Measurements from ENCODE around the gene CYP2J2.
"Not testable (repeated sequence)": the region's sequence is repeated elsewhere in the genome, so short reads cannot be mapped to it uniquely, and the experiment has no call there.

Gene CYP2J2

GRCh38 chr1:59871746-59872145 lies 54.8 kb downstream of the CYP2J2 start:
- no peaks in the 10 kb centered on the region for H3K36me3 Mint-ChIP-seq (ENCODE audit: low read depth)
- H3K4me1 Mint-ChIP-seq (ENCODE audit: low read depth) = no peaks in the 10 kb centered on the region
- H3K4me3 Mint-ChIP-seq = no peak overlapping the region
- no peaks in the 10 kb centered on the region for H3K9me3 Mint-ChIP-seq
- no peak overlapping the region for H3K27ac Mint-ChIP-seq
- no peak for DNase-seq (ENCODE audit: low spot score)
- no peaks in the 10 kb centered on the region for H3K27me3 Mint-ChIP-seq (ENCODE audit: low read depth)

- no peaks in the 10 kb centered on the region for H3K9me3 Mint-ChIP-seq
- H3K27ac Mint-ChIP-seq = no peak overlapping the region
- DNase-seq (ENCODE audit: low spot score) = no peak
- H3K4me1 Mint-ChIP-seq (ENCODE audit: low read depth) = no peaks in the 10 kb centered on the region
- H3K36me3 Mint-ChIP-seq (ENCODE audit: low read depth) = no peaks in the 10 kb centered on the region
- no peaks in the 10 kb centered on the region for H3K27me3 Mint-ChIP-seq (ENCODE audit: low read depth)
- H3K4me3 Mint-ChIP-seq = no peak overlapping the region
Observed at GRCh38 chr1:59866462-59866861, 60.1 kb downstream of the CYP2J2 start.

- no peak overlapping the region for H3K4me3 Mint-ChIP-seq
- peaks cover 3% of the 10 kb centered on the region for H3K9me3 Mint-ChIP-seq
- no peak for DNase-seq (ENCODE audit: low spot score)
- no peaks in the 10 kb centered on the region for H3K4me1 Mint-ChIP-seq (ENCODE audit: low read depth)
- H3K27me3 Mint-ChIP-seq (ENCODE audit: low read depth) = no peaks in the 10 kb centered on the region
- H3K27ac Mint-ChIP-seq = no peak overlapping the region
- H3K36me3 Mint-ChIP-seq (ENCODE audit: low read depth) = no peaks in the 10 kb centered on the region
Observed at GRCh38 chr1:59857679-59858354, 68.8 kb downstream of the CYP2J2 start.

- H3K36me3 Mint-ChIP-seq (ENCODE audit: low read depth) = no peaks in the 10 kb centered on the region
- DNase-seq (ENCODE audit: low spot score) = no peak
- H3K4me3 Mint-ChIP-seq = no peak overlapping the region
- no peaks in the 10 kb centered on the region for H3K27me3 Mint-ChIP-seq (ENCODE audit: low read depth)
- peaks cover 3% of the 10 kb centered on the region for H3K9me3 Mint-ChIP-seq
- no peak overlapping the region for H3K27ac Mint-ChIP-seq
- H3K4me1 Mint-ChIP-seq (ENCODE audit: low read depth) = no peaks in the 10 kb centered on the region
Observed at GRCh38 chr1:59856725-59857338, 69.7 kb downstream of the CYP2J2 start.

GRCh38 chr1:59855297-59855696 lies 71.3 kb downstream of the CYP2J2 start:
- H3K4me1 Mint-ChIP-seq (ENCODE audit: low read depth); H3K27me3 Mint-ChIP-seq (ENCODE audit: low read depth); H3K36me3 Mint-ChIP-seq (ENCODE audit: low read depth); H3K27ac Mint-ChIP-seq; DNase-seq (ENCODE audit: low spot score); H3K4me3 Mint-ChIP-seq; H3K9me3 Mint-ChIP-seq: not testable (repeated sequence)

- H3K36me3 Mint-ChIP-seq (ENCODE audit: low read depth) = no peaks in the 10 kb centered on the region
- peaks cover 3% of the 10 kb centered on the region for H3K9me3 Mint-ChIP-seq
- H3K4me3 Mint-ChIP-seq = no peak overlapping the region
- H3K4me1 Mint-ChIP-seq (ENCODE audit: low read depth) = no peaks in the 10 kb centered on the region
- no peak overlapping the region for H3K27ac Mint-ChIP-seq
- no peak for DNase-seq (ENCODE audit: low spot score)
- no peaks in the 10 kb centered on the region for H3K27me3 Mint-ChIP-seq (ENCODE audit: low read depth)
Observed at GRCh38 chr1:59852117-59852516, 74.5 kb downstream of the CYP2J2 start.

- Mint-ChIP-seq H3K27me3 (ENCODE audit: low read depth) (no peaks in the 10 kb centered on the region), H3K4me1 (ENCODE audit: low read depth) (no peaks in the 10 kb centered on the region), H3K4me3 (no peak overlapping the region), H3K27ac (no peak overlapping the region), H3K9me3 (no peaks in the 10 kb centered on the region), H3K36me3 (ENCODE audit: low read depth) (no peaks in the 10 kb centered on the region)
- no peak for DNase-seq (ENCODE audit: low spot score)
Observed at GRCh38 chr1:59846895-59847282, 79.7 kb downstream of the CYP2J2 start.

- DNase-seq (ENCODE audit: low spot score) = no peak
- Mint-ChIP-seq H3K4me3 (no peak overlapping the region), H3K27me3 (ENCODE audit: low read depth) (no peaks in the 10 kb centered on the region), H3K4me1 (ENCODE audit: low read depth) (no peaks in the 10 kb centered on the region), H3K9me3 (no peaks in the 10 kb centered on the region), H3K36me3 (ENCODE audit: low read depth) (no peaks in the 10 kb centered on the region), H3K27ac (no peak overlapping the region)
Observed at GRCh38 chr1:59846209-59846894, 80.2 kb downstream of the CYP2J2 start.

GRCh38 chr1:59845091-59845490 lies 81.5 kb downstream of the CYP2J2 start:
- Mint-ChIP-seq H3K36me3 (ENCODE audit: low read depth) (no peaks in the 10 kb centered on the region), H3K9me3 (no peaks in the 10 kb centered on the region), H3K27ac (no peak overlapping the region), H3K4me1 (ENCODE audit: low read depth) (no peaks in the 10 kb centered on the region), H3K27me3 (ENCODE audit: low read depth) (no peaks in the 10 kb centered on the region), H3K4me3 (no peak overlapping the region)
- no peak for DNase-seq (ENCODE audit: low spot score)
